CD14-positive monocyte (primary cell): ENCODE results near the gene APMAP. TPM values are rescaled to one million over a fixed set of nuclear protein-coding genes. Genes with fewer than 3 reads are reported as not detected.
"Not testable (repeated sequence)": the region's sequence is repeated elsewhere in the genome, so short reads cannot be mapped to it uniquely, and the experiment has no call there.

Experiments
- DNase-seq, 3 donors: peaks; one replicate each; pipeline ENCODE4 v3.0.0-alpha.2; 2011 to 2022
- H2AFZ ChIP-seq: 2 replicates; pipeline ENCODE4 v1.6.0; 2012; ENCODE audit warnings: mild to moderate bottlenecking, low read depth, low read length, inconsistent platforms; ENCODE audit not compliant: insufficient read depth, poor library complexity, severe bottlenecking
- H3K27ac ChIP-seq, 2 donors: 1 replicate in 1 of 2; 2 replicates in 1 of 2; pipeline ENCODE4 v1.5.1; 2012 to 2013; ENCODE audit warnings: low read length in 2 of 2, control low read depth in 1 of 2, inconsistent platforms in 1 of 2, low read depth in 1 of 2, mild to moderate bottlenecking in 1 of 2
- H3K27me3 ChIP-seq, 2 donors: one replicate each; pipeline versions ENCODE4 v1.6.0 to v1.6.1; 2011 to 2013; ENCODE audit warnings: low read length in 2 of 2; ENCODE audit not compliant: control insufficient read depth in 2 of 2, insufficient read depth in 2 of 2
- H3K36me3 ChIP-seq, 2 donors: replicated peaks in 1 of 2; 1 replicate in 1 of 2; 2 replicates in 1 of 2; pipeline versions ENCODE4 v1.5.1 to v1.6.1; 2012 to 2013; ENCODE audit warnings: low read length in 2 of 2, control low read depth in 1 of 2, inconsistent platforms in 1 of 2, mild to moderate bottlenecking in 1 of 2; ENCODE audit not compliant: insufficient read depth in 2 of 2, control insufficient read depth in 1 of 2
- H3K4me1 ChIP-seq, 2 donors: 1 replicate in 1 of 2; 2 replicates in 1 of 2; pipeline versions ENCODE4 v1.5.1 to v1.6.1; 2012 to 2013; ENCODE audit warnings: low read length in 2 of 2, control low read depth in 1 of 2, inconsistent platforms in 1 of 2, mild to moderate bottlenecking in 1 of 2, moderate library complexity in 1 of 2; ENCODE audit not compliant: insufficient read depth in 2 of 2, control insufficient read depth in 1 of 2
- H3K4me2 ChIP-seq: replicated peaks from 2 replicates; pipeline ENCODE3; 2012; ENCODE audit warnings: low read length, moderate library complexity, mild to moderate bottlenecking; ENCODE audit not compliant: poor library complexity, severe bottlenecking; ENCODE audit errors: extremely low read depth
- H3K4me3 ChIP-seq, 3 experiments: fragments of 200-600 bp in 1 of 3; sonication (generic) in 1 of 3; replicated peaks in 1 of 3; 1 replicate in 2 of 3; 2 replicates in 1 of 3; pipeline ENCODE4 v1.5.1; 2011 to 2013; ENCODE audit warnings: low read length in 3 of 3, mild to moderate bottlenecking in 3 of 3, control low read depth in 2 of 3, low read depth in 2 of 3, inconsistent platforms in 1 of 3, moderate library complexity in 1 of 3
- H3K79me2 ChIP-seq: 2 replicates; pipeline ENCODE4 v1.6.0; 2012; ENCODE audit warnings: mild to moderate bottlenecking, control low read depth, inconsistent platforms, low read length, moderate library complexity; ENCODE audit not compliant: insufficient read depth
- H3K9ac ChIP-seq: 2 replicates; pipeline ENCODE4 v1.6.0; 2017; ENCODE audit warnings: low read length, mild to moderate bottlenecking; ENCODE audit not compliant: insufficient read depth, poor library complexity, severe bottlenecking
- H3K9me3 ChIP-seq, 2 donors: replicated peaks in 1 of 2; 1 replicate in 1 of 2; 2 replicates in 1 of 2; pipeline versions ENCODE4 v1.5.1 to v1.6.1; 2012 to 2013; ENCODE audit warnings: low read length in 2 of 2, control low read depth in 1 of 2; ENCODE audit not compliant: control insufficient read depth in 1 of 2, insufficient read depth in 1 of 2
- H4K20me1 ChIP-seq: 2 replicates; pipeline ENCODE4 v1.6.0; 2012; ENCODE audit warnings: mild to moderate bottlenecking, low read length, control low read depth, moderate library complexity; ENCODE audit not compliant: insufficient read depth
- H3K27ac Mint-ChIP-seq, 7 donors: one replicate each; pipeline ENCODE4 v1.8.0; 2020; ENCODE audit warnings: mild to moderate bottlenecking in 7 of 7, mixed read lengths in 7 of 7, moderate library complexity in 6 of 7, inconsistent platforms in 2 of 7
- H3K27me3 Mint-ChIP-seq, 3 donors: one replicate each; pipeline ENCODE4 v1.8.0; 2021 to 2022; ENCODE audit warnings: low read depth in 3 of 3, mild to moderate bottlenecking in 3 of 3, mixed read lengths in 3 of 3, moderate library complexity in 3 of 3, inconsistent platforms in 1 of 3
- H3K36me3 Mint-ChIP-seq, 2 donors: one replicate each; pipeline ENCODE4 v1.8.0; 2020; ENCODE audit warnings: mixed read lengths in 2 of 2, inconsistent platforms in 1 of 2, mild to moderate bottlenecking in 1 of 2
- H3K4me1 Mint-ChIP-seq: one replicate; pipeline ENCODE4 v1.8.0; 2020; ENCODE audit warnings: mild to moderate bottlenecking, mixed read lengths
- H3K4me3 Mint-ChIP-seq, 2 donors: one replicate each; pipeline ENCODE4 v1.8.0; 2020; ENCODE audit warnings: mild to moderate bottlenecking in 2 of 2, mixed read lengths in 2 of 2, moderate library complexity in 1 of 2
- H3K9me3 Mint-ChIP-seq, 7 donors: one replicate each; pipeline ENCODE4 v1.8.0; 2020 to 2022; ENCODE audit warnings: mixed read lengths in 7 of 7, mild to moderate bottlenecking in 6 of 7, moderate library complexity in 6 of 7, inconsistent platforms in 2 of 7
- CTCF ChIP-seq: fragments of 200-600 bp; IDR thresholded peaks from one replicate; pipeline ENCODE4 v1.8.0; 2022; ENCODE audit warnings: antibody characterized with exemption, mild to moderate bottlenecking
- WGBS: methylation state at CpG from one replicate; pipeline ENCODE4 v1.1.5; 2013; ENCODE audit warnings: missing lambda C conversion rate; ENCODE audit not compliant: insufficient coverage; 5-methylcytosine and 5-hydroxymethylcytosine counted together
- intact Hi-C, 2 donors: fragments of 100-400 bp; cut with micrococcal nuclease; formaldehyde crosslinking; loops; one replicate each; pipeline versions ENCODE4 v1.15.0 to v1.15.1; 2023
- polyA plus RNA-seq, 3 donors: library from polyadenylated mRNA; depleted of rRNA in 1 of 3; unstranded in 2 of 3; stranded (reverse) in 1 of 3; fragments of 300-500 nt in 2 of 3; fragments of >200 nt in 1 of 3; fragmentation: Illumina TruSeq in 2 of 3; gene quantifications; 1 replicate in 2 of 3; 2 replicates in 1 of 3; pipeline ENCODE4 v1.2.3, GENCODE V29; 2012 to 2021

APMAP gene
- polyA plus RNA-seq, 3 donors: 26.9 to 74.0 (median 73.2) TPM

GRCh38 chr20:25005220-25005619, 12.7 kb upstream of the APMAP start:
- TF ChIP-seq CTCF: no peak
- no peaks in the 10 kb centered on the region for H3K9me3 ChIP-seq
- H3K4me3 ChIP-seq: no peak overlapping the region
- Mint-ChIP-seq H3K27me3 (no peaks in the 10 kb centered on the region), H3K27ac (peak overlapping the region in 1 of 7 donors; percentile 72), H3K9me3 (peaks cover 0 to 3% (median 0%) of the 10 kb centered on the region in 7 donors), H3K4me1 (no peaks in the 10 kb centered on the region), H3K36me3 (peaks cover 58 to 60% of the 10 kb centered on the region in 2 donors), H3K4me3 (no peak overlapping the region)
- H3K4me2 ChIP-seq: no peak overlapping the region
- H3K27me3 ChIP-seq: no peaks in the 10 kb centered on the region
- H3K9ac ChIP-seq: no peak overlapping the region
- no peak for DNase-seq
- WGBS: 100% methylated on average over 1 of the region's 2 CpGs
- no peak overlapping the region for H3K27ac ChIP-seq
- H3K4me1 ChIP-seq: no peaks in the 10 kb centered on the region
- intact Hi-C loops: no loop called here
- no peaks in the 10 kb centered on the region for H4K20me1 ChIP-seq
- H3K79me2 ChIP-seq: no peaks in the 10 kb centered on the region
- peaks cover 45 to 56% of the 10 kb centered on the region in 2 donors for H3K36me3 ChIP-seq
- H2AFZ ChIP-seq: no peak overlapping the region

GRCh38 chr20:25003002-25003401, 10.5 kb upstream of the APMAP start:
- Histone ChIP-seq H4K20me1 (no peaks in the 10 kb centered on the region), H3K4me1 (no peaks in the 10 kb centered on the region), H3K9me3 (no peaks in the 10 kb centered on the region), H3K27me3 (no peaks in the 10 kb centered on the region), H3K9ac (no peak overlapping the region), H2AFZ (no peak overlapping the region), H3K4me3 (no peak overlapping the region), H3K27ac (no peak overlapping the region), H3K79me2 (no peaks in the 10 kb centered on the region), H3K36me3 (peaks cover 22 to 34% of the 10 kb centered on the region in 2 donors), H3K4me2 (no peak overlapping the region)
- H3K4me3 Mint-ChIP-seq: no peak overlapping the region
- peaks cover 7% of the 10 kb centered on the region for H3K4me1 Mint-ChIP-seq
- H3K36me3 Mint-ChIP-seq: peaks cover 39 to 43% of the 10 kb centered on the region in 2 donors
- intact Hi-C loops: no loop called here
- no CpG with 5 or more reads among the region's 1 CpG for WGBS
- no peaks in the 10 kb centered on the region for H3K27me3 Mint-ChIP-seq
- no peak for TF ChIP-seq CTCF
- H3K9me3 Mint-ChIP-seq: peaks cover 0 to 3% (median 0%) of the 10 kb centered on the region in 7 donors
- DNase-seq: no peak
- peak overlapping the region in 1 of 7 donors; percentile 64 for H3K27ac Mint-ChIP-seq

- H3K4me2 ChIP-seq, DNase-seq, H3K9me3 ChIP-seq, H2AFZ ChIP-seq, H3K4me3 ChIP-seq, H3K4me3 Mint-ChIP-seq, H3K27me3 ChIP-seq, H3K9ac ChIP-seq, H3K27me3 Mint-ChIP-seq, intact Hi-C loops, H3K27ac ChIP-seq, H4K20me1 ChIP-seq, H3K4me1 ChIP-seq, H3K79me2 ChIP-seq, H3K27ac Mint-ChIP-seq, H3K9me3 Mint-ChIP-seq, H3K4me1 Mint-ChIP-seq: not testable (repeated sequence)
- H3K36me3 Mint-ChIP-seq: peaks cover 24 to 27% of the 10 kb centered on the region in 2 donors
- peaks cover 6 to 18% of the 10 kb centered on the region in 2 donors for H3K36me3 ChIP-seq
- WGBS: no CpG with 5 or more reads among the region's 4 CpGs
Measured at GRCh38 chr20:25001323-25001722, 8.8 kb upstream of the APMAP start.
